ENCODE measurements around the gene PDE4B. TPM values are rescaled to one million over a fixed set of nuclear protein-coding genes. Genes with fewer than 3 reads are reported as not detected.

PDE4B gene
- total RNA-seq, 2 donors from 2014 or later = 18.1 to 55.4 TPM

- WGBS = 60% methylated on average over 4 of the region's 4 CpGs
- intact Hi-C loops (cut with DNase I) = loop anchor here (1.0 kb wide), 1 partner anchor 59 kb away; no protein-coding TSS in a partner anchor
- peak overlapping the region in 1 of 2 donors; percentile 88 for H3K27ac ChIP-seq
- H3K4me1 ChIP-seq (replicated peaks) = no peaks in the 10 kb centered on the region
- no peaks in the 10 kb centered on the region for H3K9me3 ChIP-seq
- no peaks in the 10 kb centered on the region for H3K27me3 ChIP-seq (replicated peaks; ENCODE audit: insufficient read depth)
- TF ChIP-seq POLR2AphosphoS5 (IDR thresholded peaks at IDR 0.05) = no peak
- no peak for TF ChIP-seq POLR2A (IDR thresholded peaks at IDR 0.05)
- TF ChIP-seq, protein P1, sequence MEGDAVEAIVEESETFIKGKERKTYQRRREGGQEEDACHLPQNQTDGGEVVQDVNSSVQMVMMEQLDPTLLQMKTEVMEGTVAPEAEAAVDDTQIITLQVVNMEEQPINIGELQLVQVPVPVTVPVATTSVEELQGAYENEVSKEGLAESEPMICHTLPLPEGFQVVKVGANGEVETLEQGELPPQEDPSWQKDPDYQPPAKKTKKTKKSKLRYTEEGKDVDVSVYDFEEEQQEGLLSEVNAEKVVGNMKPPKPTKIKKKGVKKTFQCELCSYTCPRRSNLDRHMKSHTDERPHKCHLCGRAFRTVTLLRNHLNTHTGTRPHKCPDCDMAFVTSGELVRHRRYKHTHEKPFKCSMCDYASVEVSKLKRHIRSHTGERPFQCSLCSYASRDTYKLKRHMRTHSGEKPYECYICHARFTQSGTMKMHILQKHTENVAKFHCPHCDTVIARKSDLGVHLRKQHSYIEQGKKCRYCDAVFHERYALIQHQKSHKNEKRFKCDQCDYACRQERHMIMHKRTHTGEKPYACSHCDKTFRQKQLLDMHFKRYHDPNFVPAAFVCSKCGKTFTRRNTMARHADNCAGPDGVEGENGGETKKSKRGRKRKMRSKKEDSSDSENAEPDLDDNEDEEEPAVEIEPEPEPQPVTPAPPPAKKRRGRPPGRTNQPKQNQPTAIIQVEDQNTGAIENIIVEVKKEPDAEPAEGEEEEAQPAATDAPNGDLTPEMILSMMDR (IDR thresholded peaks at IDR 0.05) = no peak
- no peaks in the 10 kb centered on the region for H3K36me3 ChIP-seq
- no peak for DNase-seq (ENCODE audit: low spot score)
- H3K4me3 ChIP-seq = no peak overlapping the region
These were observed 538.0 kb downstream of the PDE4B start for GRCh38 chr1:66330722-66331141.

DNA sequence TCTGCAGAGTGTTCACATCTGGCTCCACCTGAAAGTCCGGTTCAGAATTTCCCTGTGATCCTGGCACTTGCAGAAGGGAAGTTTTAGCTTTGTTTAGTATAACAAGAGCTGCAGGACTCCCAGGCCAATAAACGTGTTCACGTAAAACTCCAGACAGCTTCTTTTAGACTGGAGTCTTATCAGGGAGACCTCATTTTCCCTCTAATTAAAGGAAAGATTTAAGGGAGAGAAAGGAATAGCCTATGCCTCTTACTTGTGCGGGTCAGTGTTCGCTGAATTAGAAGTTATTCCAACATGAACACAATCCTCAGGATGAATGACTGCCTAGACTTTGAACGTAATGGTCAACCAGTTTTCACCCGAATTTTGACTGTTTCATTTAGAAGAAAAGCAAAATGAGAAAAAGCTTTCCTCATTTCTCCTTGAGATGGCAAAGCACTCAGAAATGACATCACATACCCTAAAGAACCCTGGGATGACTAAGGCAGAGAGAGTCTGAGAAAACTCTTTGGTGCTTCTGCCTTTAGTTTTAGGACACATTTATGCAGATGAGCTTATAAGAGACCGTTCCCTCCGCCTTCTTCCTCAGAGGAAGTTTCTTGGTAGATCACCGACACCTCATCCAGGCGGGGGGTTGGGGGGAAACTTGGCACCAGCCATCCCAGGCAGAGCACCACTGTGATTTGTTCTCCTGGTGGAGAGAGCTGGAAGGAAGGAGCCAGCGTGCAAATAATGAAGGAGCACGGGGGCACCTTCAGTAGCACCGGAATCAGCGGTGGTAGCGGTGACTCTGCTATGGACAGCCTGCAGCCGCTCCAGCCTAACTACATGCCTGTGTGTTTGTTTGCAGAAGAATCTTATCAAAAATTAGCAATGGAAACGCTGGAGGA, 539.2 kb downstream of the PDE4B start:
- peak; percentile 85 for DNase-seq (ENCODE audit: low spot score)
- TF ChIP-seq, protein P1 (IDR thresholded peaks at IDR 0.05) = peak in 2 of 4 experiments; percentile 50 to 52
- TF ChIP-seq POLR2AphosphoS5 (IDR thresholded peaks at IDR 0.05) (peak; percentile 90), POLR2A (IDR thresholded peaks at IDR 0.05) (peak; percentile 34)
- peaks cover 3% of the 10 kb centered on the region for H3K4me1 ChIP-seq (replicated peaks)
- under 1% methylated on average over 18 of the region's 18 CpGs for WGBS
- intact Hi-C loops (cut with DNase I) = loop anchor here (1.0 kb wide), 1 partner anchor 61 kb away; no protein-coding TSS in a partner anchor
- no peaks in the 10 kb centered on the region for H3K9me3 ChIP-seq
- H3K27ac ChIP-seq = peak overlapping the region; percentile 88
- no peaks in the 10 kb centered on the region for H3K36me3 ChIP-seq
- H3K27me3 ChIP-seq (replicated peaks; ENCODE audit: insufficient read depth) = no peaks in the 10 kb centered on the region
- H3K4me3 ChIP-seq = peak overlapping the region; percentile 46 to 49

GRCh38 chr1:66332548-66332901, 539.8 kb downstream of the PDE4B start:
- Histone ChIP-seq H3K9me3 (no peaks in the 10 kb centered on the region), H3K4me3 (peak overlapping the region; percentile 46 to 49), H3K27me3 (replicated peaks; ENCODE audit: insufficient read depth) (no peaks in the 10 kb centered on the region), H3K4me1 (replicated peaks) (peaks cover 4% of the 10 kb centered on the region), H3K36me3 (no peaks in the 10 kb centered on the region), H3K27ac (peak overlapping the region; percentile 88)
- no peak for DNase-seq (ENCODE audit: low spot score)
- 3% methylated on average over 2 of the region's 2 CpGs for WGBS
- intact Hi-C loops (cut with DNase I) = no loop called here
- TF ChIP-seq POLR2A (IDR thresholded peaks at IDR 0.05) = no peak
- TF ChIP-seq, protein P1 (IDR thresholded peaks at IDR 0.05) = no peak
- TF ChIP-seq POLR2AphosphoS5 (IDR thresholded peaks at IDR 0.05) = no peak

GRCh38 chr1:66333466-66334199, 540.9 kb downstream of the PDE4B start:
- H3K27me3 ChIP-seq (replicated peaks; ENCODE audit: insufficient read depth) = no peaks in the 10 kb centered on the region
- intact Hi-C loops (cut with DNase I) = no loop called here
- no peaks in the 10 kb centered on the region for H3K9me3 ChIP-seq
- DNase-seq (ENCODE audit: low spot score) = no peak
- peaks cover 4% of the 10 kb centered on the region for H3K4me1 ChIP-seq (replicated peaks)
- TF ChIP-seq, protein P1 (IDR thresholded peaks at IDR 0.05) = no peak
- TF ChIP-seq POLR2A (IDR thresholded peaks at IDR 0.05) (no peak), POLR2AphosphoS5 (IDR thresholded peaks at IDR 0.05) (peak; percentile 26)
- WGBS = 15% methylated on average over 4 of the region's 4 CpGs
- H3K4me3 ChIP-seq = peak overlapping the region; percentile 46 to 49
- peak overlapping the region; percentile 88 for H3K27ac ChIP-seq
- H3K36me3 ChIP-seq = no peaks in the 10 kb centered on the region
